MV-4-11 (cell line): ENCODE measurements around the gene FAM234B.
"Not testable (repeated sequence)": the region's sequence is repeated elsewhere in the genome, so short reads cannot be mapped to it uniquely, and the experiment has no call there.

Experiments
- DNase-seq: peaks from one replicate; lab custom pipeline; 2025; lab: John Stamatoyannopoulos, UW

Gene FAM234B

GRCh38 chr12:13023811-13024530 lies 20.2 kb upstream of the FAM234B start:
- DNase-seq = no peak

- DNase-seq = peak; percentile 35
These were observed 19.7 kb upstream of the FAM234B start for GRCh38 chr12:13024531-13024916.

- DNase-seq = no peak
These were observed 17.9 kb upstream of the FAM234B start for GRCh38 chr12:13026286-13026685.

- no peak for DNase-seq
These were observed 17.1 kb upstream of the FAM234B start for GRCh38 chr12:13027032-13027431.

GRCh38 chr12:13027508-13027907 lies 16.7 kb upstream of the FAM234B start:
- DNase-seq = no peak

DNA sequence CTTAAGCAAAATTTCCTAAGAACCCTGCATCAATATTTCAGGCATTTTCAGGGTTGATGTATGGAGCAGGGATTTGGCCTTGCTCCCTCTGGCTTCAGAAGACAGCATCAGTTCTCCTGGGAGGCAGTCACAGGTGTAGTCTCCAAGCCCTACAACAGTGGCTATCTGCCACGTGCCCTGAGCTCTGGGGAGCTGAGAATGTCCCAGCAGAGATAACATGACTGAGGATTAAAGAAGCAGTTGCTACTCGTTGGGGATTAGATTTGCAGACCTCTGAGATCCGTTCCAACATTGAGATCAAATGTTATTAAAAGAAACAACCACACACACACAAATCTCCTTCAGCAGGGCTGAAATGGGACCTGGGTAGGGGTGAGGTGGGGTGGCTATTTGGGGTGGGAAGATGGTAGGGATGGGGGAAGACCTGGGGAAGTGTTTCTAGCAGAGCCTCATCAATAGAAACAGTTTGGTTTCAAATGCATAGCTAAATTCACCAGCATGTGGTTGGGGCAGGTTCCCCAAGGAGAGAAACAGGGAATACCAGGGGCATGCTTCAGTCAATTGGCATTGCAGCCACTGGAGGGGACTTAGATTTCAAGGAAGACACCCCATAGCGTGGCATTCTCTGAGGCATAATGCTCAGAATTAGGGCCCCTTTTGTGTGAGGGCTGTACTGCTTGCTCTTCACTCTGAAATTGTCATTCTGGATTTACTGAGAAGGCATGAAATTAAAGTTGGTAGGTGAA lies 15.2 kb upstream of the FAM234B start:
- no peak for DNase-seq

DNA sequence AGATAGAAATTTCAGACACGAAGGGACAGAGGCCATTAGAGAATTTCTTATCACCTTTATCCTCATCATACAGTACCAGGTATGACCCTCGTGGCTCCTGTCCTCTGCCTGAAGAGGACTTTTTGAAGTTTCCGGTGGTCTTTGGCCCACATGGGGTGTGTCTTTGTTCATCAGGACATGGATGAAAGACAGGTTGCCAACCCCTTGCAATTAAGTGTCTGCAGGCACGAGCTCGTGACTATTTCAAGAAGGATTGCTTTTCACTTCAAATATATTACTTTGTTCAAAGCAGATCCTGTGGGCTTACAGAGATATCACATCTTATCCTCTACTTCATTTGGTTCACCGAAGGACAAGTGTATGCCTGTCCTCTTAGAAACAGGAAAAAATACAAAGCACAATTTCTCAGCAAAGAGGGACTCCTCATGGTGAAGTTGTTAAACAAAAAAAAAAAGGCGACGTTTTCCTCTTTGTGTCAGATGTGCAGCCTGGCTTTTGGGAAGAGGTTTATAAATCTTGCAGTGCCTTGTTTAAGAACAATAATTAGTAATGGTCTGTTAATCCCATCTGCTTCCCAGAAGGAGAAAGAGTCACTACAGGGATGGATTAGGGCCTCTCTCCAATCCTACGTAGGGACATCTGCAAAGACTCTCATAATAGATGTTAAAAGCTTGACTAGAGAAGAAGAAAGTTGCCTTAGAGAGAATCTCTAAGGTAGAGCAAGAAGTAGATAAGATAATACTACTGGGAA lies 13.5 kb upstream of the FAM234B start:
- DNase-seq = no peak

GRCh38 chr12:13032164-13032563 lies 12.0 kb upstream of the FAM234B start:
- DNase-seq = no peak

- DNase-seq = no peak
These were observed 10.7 kb upstream of the FAM234B start for GRCh38 chr12:13033476-13033875.

DNA sequence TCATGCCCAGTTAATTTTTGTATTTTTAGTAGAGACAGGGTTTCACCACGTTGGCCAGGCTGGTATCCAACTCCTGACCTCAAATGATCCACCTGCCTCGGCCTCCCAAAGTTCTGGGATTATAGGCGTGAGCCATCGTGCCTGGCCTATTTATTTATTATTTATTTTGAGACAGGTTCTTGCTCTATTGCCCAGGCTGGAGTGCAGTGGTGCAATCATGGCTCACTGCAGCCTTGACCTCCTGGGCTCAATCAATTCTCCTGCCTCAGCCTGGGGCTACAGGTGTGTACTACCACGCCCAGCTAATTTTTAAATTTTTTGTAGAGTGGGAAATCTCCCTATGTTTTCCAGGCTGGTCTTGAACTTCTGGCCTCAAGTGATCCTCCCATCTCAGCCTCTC lies 8.8 kb upstream of the FAM234B start:
- not testable (repeated sequence) for DNase-seq

DNA sequence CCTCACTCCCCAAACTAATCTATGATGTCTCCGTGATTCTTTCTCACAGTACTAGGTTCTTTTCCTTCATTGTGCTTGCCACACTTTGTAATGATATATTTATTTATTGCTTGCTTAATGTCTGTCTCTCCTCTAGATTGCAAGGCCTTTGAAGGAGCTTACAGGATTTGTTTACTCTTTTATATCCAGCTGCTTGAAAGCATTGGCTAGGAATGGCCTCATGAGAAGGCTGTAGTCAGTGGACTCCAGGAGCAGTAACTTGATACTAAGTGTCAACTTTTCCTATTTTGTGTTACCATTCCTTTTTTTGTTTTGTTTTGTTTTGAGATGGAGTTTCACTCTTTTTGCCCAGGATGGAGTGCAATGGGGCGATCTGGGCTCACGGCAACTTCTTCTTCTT lies 7.3 kb upstream of the FAM234B start:
- no peak for DNase-seq

DNA sequence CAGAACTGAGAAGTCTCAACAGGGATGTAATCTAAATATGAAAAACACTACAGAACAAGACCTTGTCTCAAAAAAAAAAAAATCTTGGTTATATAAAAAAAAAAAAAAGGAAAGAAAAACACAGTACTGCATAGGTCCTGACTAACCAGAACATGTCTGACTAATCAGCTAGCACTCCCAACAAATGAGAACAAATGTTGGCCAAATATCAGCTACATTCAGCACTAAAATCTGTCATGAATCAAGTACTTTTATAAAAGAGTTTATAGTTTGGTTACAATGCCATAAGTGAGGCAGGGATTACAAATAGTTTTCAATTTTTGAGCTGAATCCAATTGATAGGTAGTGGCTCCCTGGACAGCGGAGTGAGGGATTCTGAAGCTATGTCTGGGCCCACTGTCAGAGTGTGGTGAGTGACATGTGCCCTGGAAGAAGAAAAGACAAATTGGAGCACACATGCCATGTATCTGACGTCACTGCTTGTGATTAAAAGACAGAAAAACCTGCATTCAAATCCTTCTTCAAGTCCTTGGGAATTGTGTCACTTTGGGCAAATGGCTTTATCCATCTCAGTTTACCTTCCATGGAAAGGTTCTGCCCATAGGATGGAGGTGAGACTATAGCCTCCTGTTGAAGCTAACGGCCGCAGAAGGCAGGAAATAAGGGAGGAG lies 5.6 kb upstream of the FAM234B start:
- no peak for DNase-seq

DNA sequence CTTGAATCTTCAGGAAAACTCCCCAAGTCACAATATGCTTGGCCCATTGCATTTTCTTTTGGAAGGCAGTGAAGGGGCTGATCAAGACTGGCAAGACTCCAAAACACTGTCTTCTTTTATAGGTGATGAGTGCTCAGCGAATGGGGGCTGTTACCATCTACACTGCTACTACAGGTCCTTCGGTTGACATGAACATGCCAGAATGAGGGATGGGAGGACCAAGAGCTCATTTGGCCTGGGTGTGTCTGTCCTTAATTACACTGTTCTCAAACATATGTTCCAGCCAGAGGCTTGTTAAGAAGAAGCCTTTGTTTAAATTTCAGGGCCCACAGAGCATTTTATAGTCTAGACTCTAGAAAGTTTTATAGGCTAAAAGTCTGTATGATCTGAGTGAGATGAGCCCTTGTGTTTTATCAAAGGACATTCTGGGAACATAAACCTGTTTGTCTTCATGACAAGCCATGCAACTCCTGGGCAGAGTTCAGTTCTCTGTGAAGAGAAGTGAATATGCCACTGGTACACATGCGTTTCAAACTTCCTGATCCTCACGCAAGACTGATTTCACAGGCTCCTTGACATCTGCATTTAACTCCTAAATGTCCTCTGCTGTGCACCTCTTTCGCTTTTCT lies 4.7 kb upstream of the FAM234B start:
- DNase-seq = no peak

GRCh38 chr12:13041224-13041623 lies 3.0 kb upstream of the FAM234B start:
- DNase-seq = no peak

- DNase-seq = no peak
These were observed 1.4 kb upstream of the FAM234B start for GRCh38 chr12:13042666-13043230.

- DNase-seq = no peak
These were observed 722 bp downstream of the FAM234B start for GRCh38 chr12:13044906-13045299.

GRCh38 chr12:13045816-13046215 lies 1.6 kb downstream of the FAM234B start:
- DNase-seq = no peak

GRCh38 chr12:13046964-13047363 lies 2.8 kb downstream of the FAM234B start:
- DNase-seq = no peak

- no peak for DNase-seq
These were observed 5.6 kb downstream of the FAM234B start for GRCh38 chr12:13049816-13050215.

DNA sequence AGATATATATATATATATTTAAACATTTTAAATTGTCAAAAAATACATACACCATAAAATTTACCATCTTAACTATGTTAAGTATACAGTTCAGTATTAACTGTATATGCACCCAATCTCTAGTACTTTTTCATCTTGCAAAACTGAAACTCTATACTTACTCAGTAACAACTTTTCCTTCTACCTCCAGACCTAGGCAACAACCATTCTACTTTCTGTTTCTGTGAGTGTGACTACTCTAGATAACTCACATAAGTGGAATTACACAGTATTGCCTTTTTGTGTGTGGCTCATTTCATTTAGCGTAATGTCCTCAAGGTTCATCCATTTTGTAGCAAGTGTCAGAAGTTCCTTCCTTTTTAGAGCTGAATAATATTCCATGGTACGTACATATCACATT lies 8.2 kb downstream of the FAM234B start:
- DNase-seq = no peak

- DNase-seq = not testable (repeated sequence)
These were observed 9.4 kb downstream of the FAM234B start for GRCh38 chr12:13053617-13054016.

DNA sequence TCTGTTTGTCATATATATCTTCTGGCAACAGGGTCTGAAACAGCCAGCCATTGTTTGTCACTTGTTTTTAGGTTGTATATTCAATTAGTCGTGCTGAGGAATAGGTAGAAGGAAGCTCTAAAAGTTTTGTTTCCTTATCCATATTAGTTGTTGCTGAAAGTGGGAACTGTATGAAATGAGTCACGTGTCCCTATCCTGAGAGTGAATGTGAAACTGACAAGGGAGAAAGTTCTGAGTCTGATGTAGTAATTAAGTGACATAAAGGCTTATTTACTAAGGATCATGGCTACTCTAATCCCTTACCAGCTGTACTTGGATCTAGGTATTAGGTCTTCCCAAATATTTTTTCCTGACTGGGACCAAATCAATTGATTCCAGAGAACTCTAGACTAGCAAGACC lies 16.4 kb downstream of the FAM234B start:
- peak; percentile 22 for DNase-seq
